Kidney (tissue), 14 donors: ENCODE results near the gene CEMIP2. TPM values are rescaled to one million over a fixed set of nuclear protein-coding genes. Genes with fewer than 3 reads are reported as not detected.

Experiments used
- DNase-seq, 5 donors: peaks; one replicate each; pipeline ENCODE4 v3.0.0-alpha.2; 2013 to 2020
- FAIRE-seq: peaks from 2 replicates; lab custom pipeline; 2012; peaks lifted over from hg19 to GRCh38; lab: Jason Lieb, UNC
- H3K27ac ChIP-seq, 2 donors: one replicate each; pipeline ENCODE4 v1.7.0; 2013; ENCODE audit warnings: low read depth in 2 of 2, low read length in 2 of 2, inconsistent platforms in 1 of 2
- H3K27me3 ChIP-seq: one replicate; pipeline ENCODE4 v1.7.1; 2013; ENCODE audit warnings: low read length, inconsistent platforms; ENCODE audit not compliant: control insufficient read depth, insufficient read depth
- H3K36me3 ChIP-seq, 3 donors: one replicate each; pipeline versions ENCODE4 v1.7.0 to v1.7.1; 2013; ENCODE audit warnings: low read length in 3 of 3, control low read depth in 1 of 3, inconsistent platforms in 1 of 3; ENCODE audit not compliant: insufficient read depth in 3 of 3, control insufficient read depth in 2 of 3
- H3K4me1 ChIP-seq, 3 donors: one replicate each; pipeline versions ENCODE4 v1.7.0 to v1.7.1; 2013; ENCODE audit warnings: low read length in 3 of 3, inconsistent platforms in 1 of 3, low read depth in 1 of 3; ENCODE audit not compliant: control insufficient read depth in 2 of 3, insufficient read depth in 2 of 3
- H3K4me3 ChIP-seq, 3 donors: one replicate each; pipeline versions ENCODE4 v1.7.0 to v1.8.1; 2013; ENCODE audit warnings: low read length in 3 of 3, control low read depth in 1 of 3, inconsistent platforms in 1 of 3
- H3K9ac ChIP-seq, 3 donors: one replicate each; pipeline versions ENCODE4 v1.7.0 to v1.7.1; 2013; ENCODE audit warnings: low read length in 3 of 3, control low read depth in 1 of 3, inconsistent platforms in 1 of 3
- H3K9me3 ChIP-seq, 3 donors: one replicate each; pipeline versions ENCODE4 v1.7.0 to v1.7.1; 2013; ENCODE audit warnings: low read length in 3 of 3, control low read depth in 1 of 3, inconsistent platforms in 1 of 3; ENCODE audit not compliant: control insufficient read depth in 2 of 3, insufficient read depth in 1 of 3
- CTCF ChIP-seq: IDR thresholded peaks from 3 replicates; pipeline ENCODE4 v1.5.1; 2012; ENCODE audit warnings: mild to moderate bottlenecking, moderate library complexity, borderline replicate concordance; ENCODE audit not compliant: insufficient read depth; ENCODE audit errors: extremely low read depth
- intact Hi-C: fragments of 100-400 bp; cut with DNase I; formaldehyde crosslinking; loops from one replicate; pipeline ENCODE4 v1.11.1; 2022
- polyA plus RNA-seq: library from polyadenylated mRNA; stranded (reverse); fragments of 350-450 nt; fragmentation: Illumina TruSeq; extraction: RNeasy Lipid Tissue Mini Kit (QIAGEN cat#74804); gene quantifications from one replicate; pipeline ENCODE4 v1.2.3, GENCODE V29; 2014; ENCODE audit warnings: low read depth, low replicate concordance; ENCODE audit not compliant: insufficient read depth
- total RNA-seq: library from RNA; stranded (reverse); fragmentation: NEBNext Ultra II Directional; extraction: Animal tissue kit (Norgen Biotek cat#: 25700); gene quantifications from one replicate; pipeline ENCODE4 v1.2.1, GENCODE V29; 2021
- donor health status: control.
- donor health status: control.
- donor health status: control.
- donor health status: control.
- donor health status: control.
- donor health status: DM: yes; HTN: yes; CAD: no.
- donor health status: Normal renal cell carcinoma (clear cell type).

Gene CEMIP2
- total and polyA plus RNA-seq, 2 donors from 2014 or later: 13.9 to 70.7 TPM

- DNase-seq (no peak), FAIRE-seq (no peak)
- no peaks in the 10 kb centered on the region for H3K27me3 ChIP-seq
- H3K9ac ChIP-seq: no peak overlapping the region
- no peak for TF ChIP-seq CTCF
- no peaks in the 10 kb centered on the region for H3K9me3 ChIP-seq
- H3K4me3 ChIP-seq: no peak overlapping the region
- no peaks in the 10 kb centered on the region for H3K36me3 ChIP-seq
- H3K4me1 ChIP-seq: peaks cover 0 to 2% (median 0%) of the 10 kb centered on the region in 3 donors
- H3K27ac ChIP-seq: no peak overlapping the region
- intact Hi-C loops: no loop called here
Measured at GRCh38 chr9:71672573-71672972, 95.7 kb downstream of the CEMIP2 start.

GRCh38 chr9:71671289-71671688 is 97.0 kb downstream of the CEMIP2 start:
- intact Hi-C loops: no loop called here
- FAIRE-seq (no peak), DNase-seq (no peak)
- no peaks in the 10 kb centered on the region for H3K9me3 ChIP-seq
- H3K36me3 ChIP-seq: no peaks in the 10 kb centered on the region
- no peaks in the 10 kb centered on the region for H3K4me1 ChIP-seq
- no peak overlapping the region for H3K4me3 ChIP-seq
- no peak overlapping the region for H3K27ac ChIP-seq
- TF ChIP-seq CTCF: no peak
- H3K27me3 ChIP-seq: no peaks in the 10 kb centered on the region
- H3K9ac ChIP-seq: no peak overlapping the region

GRCh38 chr9:71670121-71670520 is 98.2 kb downstream of the CEMIP2 start:
- FAIRE-seq: no peak

More at GRCh38 chr9:71670121-71670520, 98.2 kb downstream of the CEMIP2 start:
- no peak for DNase-seq
- Histone ChIP-seq H3K36me3 (no peaks in the 10 kb centered on the region), H3K27ac (no peak overlapping the region), H3K4me1 (no peaks in the 10 kb centered on the region), H3K9ac (no peak overlapping the region), H3K27me3 (no peaks in the 10 kb centered on the region), H3K4me3 (no peak overlapping the region), H3K9me3 (no peaks in the 10 kb centered on the region)
- TF ChIP-seq CTCF: no peak
- intact Hi-C loops: no loop called here
